ENCODE measurements around the gene CELF4.

- no peak for TF ChIP-seq CTCF (IDR thresholded peaks at IDR 0.05; ENCODE audit: insufficient read depth, low read length)
- TF ChIP-seq SPI1 (IDR thresholded peaks at IDR 0.05; ENCODE audit: borderline replicate concordance, low read depth): no peak
- no peak for TF ChIP-seq GABPA (IDR thresholded peaks at IDR 0.05; ENCODE audit: low read depth)
- TF ChIP-seq, protein P1, sequence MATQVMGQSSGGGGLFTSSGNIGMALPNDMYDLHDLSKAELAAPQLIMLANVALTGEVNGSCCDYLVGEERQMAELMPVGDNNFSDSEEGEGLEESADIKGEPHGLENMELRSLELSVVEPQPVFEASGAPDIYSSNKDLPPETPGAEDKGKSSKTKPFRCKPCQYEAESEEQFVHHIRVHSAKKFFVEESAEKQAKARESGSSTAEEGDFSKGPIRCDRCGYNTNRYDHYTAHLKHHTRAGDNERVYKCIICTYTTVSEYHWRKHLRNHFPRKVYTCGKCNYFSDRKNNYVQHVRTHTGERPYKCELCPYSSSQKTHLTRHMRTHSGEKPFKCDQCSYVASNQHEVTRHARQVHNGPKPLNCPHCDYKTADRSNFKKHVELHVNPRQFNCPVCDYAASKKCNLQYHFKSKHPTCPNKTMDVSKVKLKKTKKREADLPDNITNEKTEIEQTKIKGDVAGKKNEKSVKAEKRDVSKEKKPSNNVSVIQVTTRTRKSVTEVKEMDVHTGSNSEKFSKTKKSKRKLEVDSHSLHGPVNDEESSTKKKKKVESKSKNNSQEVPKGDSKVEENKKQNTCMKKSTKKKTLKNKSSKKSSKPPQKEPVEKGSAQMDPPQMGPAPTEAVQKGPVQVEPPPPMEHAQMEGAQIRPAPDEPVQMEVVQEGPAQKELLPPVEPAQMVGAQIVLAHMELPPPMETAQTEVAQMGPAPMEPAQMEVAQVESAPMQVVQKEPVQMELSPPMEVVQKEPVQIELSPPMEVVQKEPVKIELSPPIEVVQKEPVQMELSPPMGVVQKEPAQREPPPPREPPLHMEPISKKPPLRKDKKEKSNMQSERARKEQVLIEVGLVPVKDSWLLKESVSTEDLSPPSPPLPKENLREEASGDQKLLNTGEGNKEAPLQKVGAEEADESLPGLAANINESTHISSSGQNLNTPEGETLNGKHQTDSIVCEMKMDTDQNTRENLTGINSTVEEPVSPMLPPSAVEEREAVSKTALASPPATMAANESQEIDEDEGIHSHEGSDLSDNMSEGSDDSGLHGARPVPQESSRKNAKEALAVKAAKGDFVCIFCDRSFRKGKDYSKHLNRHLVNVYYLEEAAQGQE (IDR thresholded peaks at IDR 0.05; ENCODE audit: insufficient replicate concordance, low read depth): no peak
- TF ChIP-seq POLR2AphosphoS5 (IDR thresholded peaks at IDR 0.05; ENCODE audit: low read depth): no peak
Observed at GRCh38 chr18:37307181-37307580, 258.4 kb downstream of the CELF4 start.
